IMR-90 (cell line): ENCODE measurements around the gene P2RX3. TPM values are rescaled to one million over a fixed set of nuclear protein-coding genes. Genes with fewer than 3 reads are reported as not detected.

Experiments
- ATAC-seq: fragments of 200-7000 bp; cut with Tn5 transposase; 2 replicates; pipeline ENCODE4 v1.9.1; 2020; ENCODE audit warnings: low read depth, mild to moderate bottlenecking, moderate library complexity
- BruUV-seq: library from RNA; stranded (reverse); fragments of 400-500 nt; replicated peaks from 2 replicates; lab custom pipeline; 2021; lab: Mats Ljungman, UMichigan
- CTCF ChIA-PET: fragments of 300-600 bp; formaldehyde crosslinking; extraction: SDS; loops from one replicate; lab custom pipeline; 2021; ENCODE audit warnings: antibody characterized with exemption; lab: Yijun Ruan, JAX
- POLR2A ChIA-PET: fragments of 300-600 bp; sonication (Branson Sonifier 250); formaldehyde crosslinking; loops from one replicate; lab custom pipeline; 2022; ENCODE audit warnings: antibody characterized with exemption; ENCODE audit not compliant: unreplicated experiment; lab: Charles Lee
- DNase-seq: peaks from one replicate; pipeline ENCODE4 v3.0.0; 2013
- H2AFZ ChIP-seq: replicated peaks from 2 replicates; pipeline ENCODE3; 2013; ENCODE audit warnings: low read length, mild to moderate bottlenecking; ENCODE audit not compliant: poor library complexity
- H2AK5ac ChIP-seq: 2 replicates; pipeline ENCODE4 v1.6.1; 2013; ENCODE audit warnings: low read depth, low read length, inconsistent platforms
- H2AK9ac ChIP-seq: replicated peaks from 2 replicates; pipeline ENCODE3; 2013; ENCODE audit warnings: mild to moderate bottlenecking, low read depth, low read length, moderate library complexity; ENCODE audit not compliant: poor library complexity
- H2BK120ac ChIP-seq: 2 replicates; pipeline ENCODE4 v1.6.1; 2013; ENCODE audit warnings: low read depth, low read length, inconsistent platforms
- H2BK15ac ChIP-seq: 3 replicates; pipeline ENCODE4 v1.6.1; 2013; ENCODE audit warnings: low read depth, low read length, inconsistent platforms
- H2BK20ac ChIP-seq: 2 replicates; pipeline ENCODE4 v1.6.1; 2013; ENCODE audit warnings: low read depth, mild to moderate bottlenecking, inconsistent platforms, low read length, moderate library complexity
- H2BK5ac ChIP-seq: 2 replicates; pipeline ENCODE4 v1.6.1; 2013; ENCODE audit warnings: mild to moderate bottlenecking, low read depth, low read length, inconsistent platforms; ENCODE audit not compliant: poor library complexity, severe bottlenecking
- H3K14ac ChIP-seq: replicated peaks from 2 replicates; pipeline ENCODE4 v1.6.1; 2013; ENCODE audit warnings: low read depth, low read length, inconsistent platforms
- H3K18ac ChIP-seq: 2 replicates; pipeline ENCODE4 v1.6.1; 2013; ENCODE audit warnings: low read depth, low read length, control low read depth
- H3K23ac ChIP-seq: 2 replicates; pipeline ENCODE4 v1.6.1; 2013; ENCODE audit warnings: low read depth, low read length, inconsistent platforms
- H3K27ac ChIP-seq: 2 replicates; pipeline ENCODE4 v1.5.1; 2013; ENCODE audit warnings: mild to moderate bottlenecking, control low read depth, low read length; ENCODE audit not compliant: insufficient read depth
- H3K27me3 ChIP-seq: 2 replicates; pipeline ENCODE4 v1.6.1; 2013; ENCODE audit warnings: low read length; ENCODE audit not compliant: control insufficient read depth, insufficient read depth
- H3K36me3 ChIP-seq: 2 replicates; pipeline ENCODE4 v1.6.1; 2013; ENCODE audit warnings: low read length, mixed read lengths; ENCODE audit not compliant: control insufficient read depth, insufficient read depth
- H3K4ac ChIP-seq: 2 replicates; pipeline ENCODE4 v1.6.1; 2013; ENCODE audit warnings: low read depth, low read length, inconsistent platforms
- H3K4me1 ChIP-seq: 2 replicates; pipeline ENCODE4 v1.6.1; 2013; ENCODE audit warnings: low read length, mixed read lengths; ENCODE audit not compliant: control insufficient read depth, insufficient read depth
- H3K4me2 ChIP-seq: 2 replicates; pipeline ENCODE4 v1.6.1; 2013; ENCODE audit warnings: low read depth, mild to moderate bottlenecking, control low read depth, low read length, moderate library complexity
- H3K4me3 ChIP-seq: 2 replicates; pipeline ENCODE4 v1.5.1; 2013; ENCODE audit warnings: low read depth, mild to moderate bottlenecking, control low read depth, low read length, moderate library complexity; ENCODE audit not compliant: insufficient read depth
- H3K56ac ChIP-seq: 2 replicates; pipeline ENCODE4 v1.6.1; 2013; ENCODE audit warnings: low read length, inconsistent platforms; ENCODE audit not compliant: insufficient read depth; ENCODE audit errors: extremely low read depth
- H3K79me1 ChIP-seq, 2 experiments: 2 replicates each; pipeline ENCODE4 v1.6.1; 2013; ENCODE audit warnings: low read length in 2 of 2, inconsistent platforms in 1 of 2, low read depth in 1 of 2
- H3K9ac ChIP-seq: 2 replicates; pipeline ENCODE4 v1.6.1; 2013; ENCODE audit warnings: low read depth, low read length, control low read depth
- H3K9me1 ChIP-seq: 2 replicates; pipeline ENCODE4 v1.6.1; 2013; ENCODE audit warnings: low read length, inconsistent platforms; ENCODE audit not compliant: insufficient read depth
- H3K9me3 ChIP-seq: 2 replicates; pipeline ENCODE4 v1.6.1; 2013; ENCODE audit warnings: low read length; ENCODE audit not compliant: control insufficient read depth, insufficient read depth
- H4K20me1 ChIP-seq: 2 replicates; pipeline ENCODE4 v1.6.1; 2013; ENCODE audit warnings: low read length, inconsistent platforms; ENCODE audit not compliant: insufficient read depth
- H4K5ac ChIP-seq: 2 replicates; pipeline ENCODE4 v1.6.1; 2013; ENCODE audit warnings: mild to moderate bottlenecking, low read depth, low read length, control low read depth
- H4K8ac ChIP-seq, 2 experiments: 2 replicates each; pipeline ENCODE4 v1.6.1; 2013; ENCODE audit warnings: low read depth in 2 of 2, low read length in 2 of 2, control low read depth in 1 of 2, inconsistent platforms in 1 of 2
- H4K91ac ChIP-seq: 2 replicates; pipeline ENCODE4 v1.6.1; 2013; ENCODE audit warnings: low read depth, low read length, inconsistent platforms; ENCODE audit not compliant: insufficient read depth
- CEBPB ChIP-seq: IDR thresholded peaks from 2 replicates; pipeline ENCODE4 v1.6.1; 2012; ENCODE audit warnings: low read depth, low read length, improper control_type of control experiment
- RFX5 ChIP-seq: IDR thresholded peaks from 2 replicates; pipeline ENCODE4 v1.8.0; 2012; ENCODE audit warnings: low read depth, mild to moderate bottlenecking, low read length, moderate library complexity
- WGBS, 2 experiments: methylation state at CpG; one replicate each; pipeline versions ENCODE4 v1.1.5 to v1.1.7; 2013; ENCODE audit warnings: missing lambda C conversion rate in 2 of 2; ENCODE audit not compliant: insufficient read length in 1 of 2; ENCODE audit errors: extremely low coverage in 2 of 2; 5-methylcytosine and 5-hydroxymethylcytosine counted together
- dilution Hi-C: fragments of 300-500 bp; cut with HindIII; formaldehyde crosslinking; loops from one replicate; pipeline ENCODE4 v1.14.3; 2018; ENCODE audit warnings: low sequenced_read_pairs; ENCODE audit not compliant: unreplicated experiment
- in situ Hi-C: fragments of 300-500 bp; cut with MboI; formaldehyde crosslinking; loops from 3 replicates; pipeline ENCODE4 v1.14.3; 2019; ENCODE audit warnings: low sequenced_read_pairs, inconsistent platforms, mixed read lengths
- intact Hi-C: fragments of 100-400 bp; cut with micrococcal nuclease; formaldehyde crosslinking; loops from 2 replicates; pipeline ENCODE4 v1.10.0; 2022
- polyA plus RNA-seq, 3 experiments: library from polyadenylated mRNA; depleted of rRNA; stranded (reverse); fragments of >200 nt; gene quantifications; 2 replicates each; pipeline ENCODE4 v1.2.3, GENCODE V29; 2012; ENCODE audit warnings: low replicate concordance in 1 of 3
- total RNA-seq: library from RNA; depleted of rRNA; stranded (reverse); fragments of >200 nt; gene quantifications from 2 replicates; pipeline ENCODE4 v1.2.3, GENCODE V29; 2012

The P2RX3 gene
- total and polyA plus RNA-seq, 2 of the 4 experiments (the other 2 are of a cell fraction): not detected

DNA sequence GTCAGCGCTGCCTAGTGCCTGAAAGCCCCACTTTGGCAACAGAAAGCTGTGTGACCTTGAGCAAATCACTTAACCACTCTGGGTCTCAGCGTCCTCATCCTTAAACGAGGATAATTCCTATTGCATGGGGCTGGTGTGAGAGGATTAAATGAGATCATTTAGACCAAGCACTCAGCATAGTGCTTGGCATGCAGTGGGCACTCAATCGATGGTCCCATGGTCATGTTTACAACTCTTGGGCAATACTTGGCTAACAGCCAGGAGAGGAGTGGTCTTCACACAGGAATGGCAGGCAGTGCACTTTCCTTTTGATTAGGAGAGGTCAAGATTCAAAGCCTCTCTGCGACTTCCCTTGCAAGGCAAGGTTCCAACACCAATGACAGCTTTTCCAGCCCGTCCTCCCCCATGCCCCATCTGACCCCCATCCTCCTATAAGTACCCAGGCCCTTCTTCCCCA, 27.5 kb upstream of the P2RX3 start:
- WGBS, 2 experiments: 10% methylated on average over 2 of the region's 6 CpGs; no CpG with 5 or more reads in 1 of the 2 experiments
- Histone ChIP-seq H3K27me3 (no peaks in the 10 kb centered on the region), H3K9me3 (no peaks in the 10 kb centered on the region), H2AFZ (peak overlapping the region; percentile 90), H3K36me3 (peaks cover 67% of the 10 kb centered on the region), H3K4me3 (peak overlapping the region; percentile 43), H4K20me1 (peaks cover 58% of the 10 kb centered on the region), H3K14ac (peak overlapping the region; percentile 83), H3K79me1 (peaks cover 27 to 78% of the 10 kb centered on the region in 2 experiments), H3K56ac (peak overlapping the region; percentile 79), H2AK9ac (peak overlapping the region; percentile 99), H2BK15ac (peak overlapping the region; percentile 76; the same call in 2 of the 3 replicates), H4K91ac (peak overlapping the region; percentile 82), H2BK5ac (peak overlapping the region; percentile 87), H3K4me1 (peaks cover 45% of the 10 kb centered on the region), H4K8ac (peak overlapping the region; percentile 26 to 86; a peak in 3 of 4 replicates), H3K4ac (peak overlapping the region; percentile 93), H3K4me2 (peak overlapping the region; percentile 88), H3K27ac (peak overlapping the region; percentile 97), H2BK120ac (peak overlapping the region; percentile 79), H4K5ac (peak overlapping the region; percentile 67), H2BK20ac (peak overlapping the region; percentile 88), H2AK5ac (peak overlapping the region; percentile 81), H3K9ac (peak overlapping the region; percentile 73), H3K18ac (peak overlapping the region; percentile 52), H3K23ac (peak overlapping the region; percentile 98), H3K9me1 (peaks cover 55% of the 10 kb centered on the region)
- intact Hi-C loops (loop anchor here (1.0 kb wide), 2 partner anchors 12 to 32 kb away; no protein-coding TSS in a partner anchor), dilution Hi-C loops (no loop called here), in situ Hi-C loops (no loop called here)
- CTCF ChIA-PET: no interaction called here
- POLR2A ChIA-PET: interaction anchor here (2.5 kb wide), 1 partner anchor 11 kb away, joined by 16 read pairs; no protein-coding TSS in a partner anchor
- DNase-seq: peak; percentile 27
- TF ChIP-seq RFX5 (no peak), CEBPB (peak; percentile 93)
- BruUV-seq: no TSS peak
- no peak; the same call in 1 of the 2 replicates for ATAC-seq
